ENCODE measurements around the gene SUPT3H. TPM values are rescaled to one million over a fixed set of nuclear protein-coding genes. Genes with fewer than 3 reads are reported as not detected.

The SUPT3H gene
- total and polyA plus RNA-seq, 2 of the 8 experiments (the other 6 are each of a cell fraction or from before 2014, with no cell fraction given): 18.8 to 23.0 TPM

GRCh38 chr6:45310118-45310788, 67.5 kb downstream of the SUPT3H start:
- no peaks in the 10 kb centered on the region for H3K23me2 ChIP-seq (ENCODE audit: low read depth, low read length)
- H3K56ac ChIP-seq (replicated peaks; ENCODE audit: insufficient read length, low read depth, low read length): no peak overlapping the region
- FAIRE-seq (no peak), DNase-seq (ENCODE audit: low read depth in 1 of 2, low spot score in 2 of 2) (no peak)
- H3K18ac ChIP-seq (ENCODE audit: extremely low read depth, low read length): peak overlapping the region; percentile 29; the same call in 1 of the 2 replicates
- no peak overlapping the region for H2BK120ac ChIP-seq (replicated peaks; ENCODE audit: low read depth, low read length)
- H2AFZ ChIP-seq (ENCODE audit: low read length): no peak overlapping the region
- H2BK15ac ChIP-seq (ENCODE audit: low read length): no peak overlapping the region
- H3K4ac ChIP-seq (replicated peaks; ENCODE audit: insufficient read length, low read depth, low read length): no peak overlapping the region
- H3K36me3 ChIP-seq (ENCODE audit: control insufficient read depth in 2 of 4, insufficient read depth in 4 of 4, low read length in 3 of 4): peaks cover 0 to 13% (median 0%) of the 10 kb centered on the region in 4 experiments; a peak in 2 of 8 replicates
- no peak overlapping the region; the same call in 1 of the 2 replicates for H3K27ac ChIP-seq (ENCODE audit: low read depth, low read length)
- no peak overlapping the region for H2BK20ac ChIP-seq (ENCODE audit: low read length)
- peaks cover 17 to 20% of the 10 kb centered on the region in 2 experiments for H3K9me3 ChIP-seq (ENCODE audit: insufficient read depth in 2 of 2, low read depth in 1 of 2, low read length in 1 of 2)
- H3K14ac ChIP-seq (ENCODE audit: insufficient read length): no peak overlapping the region
- no peak overlapping the region for H3K4me3 ChIP-seq (ENCODE audit: extremely low read depth in 1 of 4, insufficient read depth in 2 of 4, low read depth in 3 of 4, low read length in 4 of 4)
- no peak overlapping the region for H2AK5ac ChIP-seq (ENCODE audit: low read depth, low read length)
- no peaks in the 10 kb centered on the region for H4K20me1 ChIP-seq (replicated peaks in 1 of 2; ENCODE audit: control insufficient read depth in 1 of 2, insufficient read depth in 2 of 2, low read length in 2 of 2)
- no peaks in the 10 kb centered on the region for H3K79me1 ChIP-seq (ENCODE audit: low read depth, low read length)
- H4K8ac ChIP-seq (ENCODE audit: extremely low read depth, insufficient read depth, low read length): no peak overlapping the region; the same call in 1 of the 2 replicates
- ChIA-PET CTCF (ENCODE audit: partially characterized antibody) (interaction anchor here (0.9 to 1.6 kb wide), 3 partner anchors 106 to 835 kb away, joined by 3 to 4 read pairs (median 3); no protein-coding TSS in a partner anchor), POLR2A (ENCODE audit: partially characterized antibody) (no interaction called here)
- 0 out of 4 replicates have a peak, but pooled peaks cover 0 to 2% of the 10 kb centered on the region in 2 experiments for H3K79me2 ChIP-seq (ENCODE audit: control insufficient read depth in 1 of 2, insufficient read depth in 2 of 2, low read length in 2 of 2)
- no peaks in the 10 kb centered on the region for H3K27me3 ChIP-seq (replicated peaks in 1 of 4; ENCODE audit: control insufficient read depth in 3 of 4, extremely low read depth in 1 of 4, insufficient read depth in 3 of 4, low read length in 3 of 4)
- 0 out of 2 replicates have a peak overlapping the region, but pooled peaks have one; percentile 5 for H2BK5ac ChIP-seq (ENCODE audit: low read depth, low read length)
- H3K4me1 ChIP-seq (replicated peaks in 1 of 4; ENCODE audit: control insufficient read depth in 3 of 4, insufficient read depth in 4 of 4, low read length in 3 of 4): no peaks in the 10 kb centered on the region
- no peak overlapping the region for H4K5ac ChIP-seq (ENCODE audit: insufficient read length, low read depth, low read length)
- H3K9ac ChIP-seq (replicated peaks in 1 of 4; ENCODE audit: extremely low read depth in 1 of 4, low read depth in 3 of 4, low read length in 3 of 4): no peak overlapping the region
- no peak overlapping the region for H3K23ac ChIP-seq (ENCODE audit: insufficient read length)
- H3K4me2 ChIP-seq (ENCODE audit: insufficient read depth in 1 of 2, low read depth in 2 of 2, low read length in 2 of 2): no peak overlapping the region
- H4K91ac ChIP-seq (replicated peaks; ENCODE audit: insufficient read length, low read length): no peak overlapping the region
- no peak overlapping the region for H2BK12ac ChIP-seq (ENCODE audit: low read depth, low read length)
- TF ChIP-seq SIX5 (IDR thresholded peaks at IDR 0.05; ENCODE audit: low read depth, low read length): no peak
- TF ChIP-seq ASH2L (IDR thresholded peaks at IDR 0.05; ENCODE audit: low read length): no peak
- TF ChIP-seq RXRA (IDR thresholded peaks at IDR 0.05; ENCODE audit: insufficient read depth, low read depth, low read length): no peak
- no peak for TF ChIP-seq SIRT6 (IDR thresholded peaks at IDR 0.05; ENCODE audit: low read length)
- peak in 1 of 2 experiments; percentile 19; a peak in 1 of 4 replicates for TF ChIP-seq RAD21 (IDR thresholded peaks at IDR 0.05 in 1 of 2, conservative IDR thresholded peaks at IDR 0.05 in 1 of 2; ENCODE audit: low read depth in 2 of 2, low read length in 2 of 2)
- no peak for TF ChIP-seq HDAC6 (IDR thresholded peaks at IDR 0.05; ENCODE audit: low read depth, low read length)
- peak; percentile 26; the same call in 1 of the 2 replicates for TF ChIP-seq MAFK (IDR thresholded peaks at IDR 0.05; ENCODE audit: low read depth, low read length)
- WGBS, 2 experiments (ENCODE audit: extremely low coverage in 1 of 2, insufficient coverage in 1 of 2, insufficient read length in 1 of 2, insufficient replicate concordance in 2 of 2, low coverage in 1 of 2, low lambda C conversion rate in 2 of 2, missing lambda C conversion rate in 1 of 2): 73% methylated on average over 7 of the region's 7 CpGs; no CpG with 5 or more reads in 1 of the 2 experiments
